Chondrocyte (in vitro differentiated cells): ENCODE data around the gene ITPRID2. TPM values are rescaled to one million over a fixed set of nuclear protein-coding genes. Genes with fewer than 3 reads are reported as not detected.

Experiments used
- DNase-seq: peaks from one replicate; pipeline ENCODE4 v3.0.0; 2021; ENCODE audit warnings: mixed read lengths, low spot score
- H3K27ac Mint-ChIP-seq: one replicate; pipeline ENCODE4 v1.8.0; 2021; ENCODE audit warnings: mild to moderate bottlenecking, moderate library complexity, mixed read lengths; ENCODE audit not compliant: unreplicated experiment
- H3K27me3 Mint-ChIP-seq: 2 replicates; pipeline ENCODE4 v1.8.0; 2021; ENCODE audit warnings: low read depth, mixed read lengths
- H3K36me3 Mint-ChIP-seq: 2 replicates; pipeline ENCODE4 v1.8.0; 2021; ENCODE audit warnings: low read depth, mixed read lengths
- H3K4me1 Mint-ChIP-seq: 2 replicates; pipeline ENCODE4 v1.8.0; 2021; ENCODE audit warnings: low read depth, mild to moderate bottlenecking, mixed read lengths
- H3K4me3 Mint-ChIP-seq: one replicate; pipeline ENCODE4 v1.8.0; 2021; ENCODE audit warnings: mild to moderate bottlenecking, moderate library complexity, mixed read lengths; ENCODE audit not compliant: unreplicated experiment
- H3K9me3 Mint-ChIP-seq: 2 replicates; pipeline ENCODE4 v1.8.0; 2021; ENCODE audit warnings: low read depth, mixed read lengths
- total RNA-seq: library from RNA; stranded (reverse); gene quantifications from 3 replicates; pipeline ENCODE4 v1.2.1, GENCODE V29; 2021
- TF ChIP-seq, protein P1 (sequence below): fragments of 200-600 bp; sonication (generic); IDR thresholded peaks from 2 replicates; pipeline ENCODE4 v1.5.0; 2021; ENCODE audit warnings: antibody characterized with exemption, mild to moderate bottlenecking, moderate library complexity

ITPRID2 gene
- total RNA-seq, 1 donor from 2014 or later, result 64.6 TPM

DNA sequence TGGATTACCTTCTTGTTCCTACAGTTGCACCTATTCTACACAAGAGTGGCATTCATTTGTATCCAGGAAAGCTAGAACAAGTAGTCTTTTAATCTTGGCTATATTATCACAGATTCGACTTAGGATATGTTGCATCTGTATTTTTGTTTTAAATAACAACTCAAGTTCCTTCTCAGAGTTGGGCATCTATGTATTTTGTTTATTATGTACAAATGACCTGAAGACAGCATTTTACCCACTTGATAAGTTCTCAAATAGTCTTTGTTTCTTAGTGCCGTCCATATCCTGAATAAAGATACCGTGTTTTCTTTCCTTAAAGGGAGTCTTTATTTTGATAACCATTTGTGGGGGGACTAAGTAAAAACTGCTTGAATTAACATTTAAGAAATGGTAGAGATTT, 2.9 kb downstream of the ITPRID2 start:
- Mint-ChIP-seq H3K36me3 (peaks cover 7% of the 10 kb centered on the region), H3K4me3 (peak overlapping the region; percentile 99), H3K27ac (peak overlapping the region; percentile 85), H3K9me3 (no peaks in the 10 kb centered on the region), H3K27me3 (no peaks in the 10 kb centered on the region), H3K4me1 (peaks cover 43% of the 10 kb centered on the region)
- TF ChIP-seq, protein P1, sequence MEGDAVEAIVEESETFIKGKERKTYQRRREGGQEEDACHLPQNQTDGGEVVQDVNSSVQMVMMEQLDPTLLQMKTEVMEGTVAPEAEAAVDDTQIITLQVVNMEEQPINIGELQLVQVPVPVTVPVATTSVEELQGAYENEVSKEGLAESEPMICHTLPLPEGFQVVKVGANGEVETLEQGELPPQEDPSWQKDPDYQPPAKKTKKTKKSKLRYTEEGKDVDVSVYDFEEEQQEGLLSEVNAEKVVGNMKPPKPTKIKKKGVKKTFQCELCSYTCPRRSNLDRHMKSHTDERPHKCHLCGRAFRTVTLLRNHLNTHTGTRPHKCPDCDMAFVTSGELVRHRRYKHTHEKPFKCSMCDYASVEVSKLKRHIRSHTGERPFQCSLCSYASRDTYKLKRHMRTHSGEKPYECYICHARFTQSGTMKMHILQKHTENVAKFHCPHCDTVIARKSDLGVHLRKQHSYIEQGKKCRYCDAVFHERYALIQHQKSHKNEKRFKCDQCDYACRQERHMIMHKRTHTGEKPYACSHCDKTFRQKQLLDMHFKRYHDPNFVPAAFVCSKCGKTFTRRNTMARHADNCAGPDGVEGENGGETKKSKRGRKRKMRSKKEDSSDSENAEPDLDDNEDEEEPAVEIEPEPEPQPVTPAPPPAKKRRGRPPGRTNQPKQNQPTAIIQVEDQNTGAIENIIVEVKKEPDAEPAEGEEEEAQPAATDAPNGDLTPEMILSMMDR, result no peak
- DNase-seq, result no peak

- Mint-ChIP-seq H3K4me1 (peaks cover 40% of the 10 kb centered on the region), H3K27ac (no peak overlapping the region), H3K4me3 (no peak overlapping the region)
Measured at GRCh38 chr2:181895818-181896217, 4.3 kb downstream of the ITPRID2 start.

GRCh38 chr2:181896286-181896685, 4.8 kb downstream of the ITPRID2 start:
- H3K4me3 Mint-ChIP-seq, result no peak overlapping the region
- H3K9me3 Mint-ChIP-seq, result no peaks in the 10 kb centered on the region

More at GRCh38 chr2:181895818-181896217, 4.3 kb downstream of the ITPRID2 start:
- no peaks in the 10 kb centered on the region for H3K9me3 Mint-ChIP-seq
- H3K27me3 Mint-ChIP-seq, result no peaks in the 10 kb centered on the region
- TF ChIP-seq, protein P1, result no peak
- DNase-seq, result no peak
- peaks cover 12% of the 10 kb centered on the region for H3K36me3 Mint-ChIP-seq

DNA sequence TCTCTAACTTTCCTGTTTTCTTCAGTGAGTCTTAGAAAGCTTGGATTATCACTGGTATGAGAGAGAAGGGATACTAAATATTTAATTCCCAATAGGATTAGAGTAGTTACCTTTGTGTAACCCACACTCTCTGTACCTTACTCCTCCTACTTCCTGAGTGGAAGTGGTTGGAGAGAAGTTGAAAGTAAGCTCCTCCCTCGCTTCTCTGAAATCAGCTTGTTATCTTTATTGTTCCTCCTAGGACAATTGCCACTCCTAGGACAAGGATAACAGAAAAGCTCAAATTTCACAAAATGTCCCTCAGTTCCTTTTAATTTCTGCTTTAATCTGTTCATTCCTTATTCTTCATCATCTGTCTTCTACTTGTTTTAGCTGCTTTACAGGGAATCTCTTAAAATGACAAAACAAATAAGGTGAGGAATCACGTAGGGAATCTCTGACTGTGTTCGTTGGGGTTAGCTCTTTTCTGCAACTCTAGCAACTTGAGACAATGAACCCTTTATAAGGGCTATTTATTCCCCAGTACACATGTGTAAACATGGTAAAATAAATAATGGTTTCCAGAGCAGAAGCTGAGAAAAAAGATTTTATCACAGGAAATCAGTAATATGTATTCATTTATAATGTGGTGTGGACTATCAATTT, 8.6 kb downstream of the ITPRID2 start:
- Mint-ChIP-seq H3K4me3 (no peak overlapping the region), H3K27ac (no peak overlapping the region), H3K36me3 (peaks cover 26% of the 10 kb centered on the region), H3K9me3 (no peaks in the 10 kb centered on the region), H3K27me3 (no peaks in the 10 kb centered on the region), H3K4me1 (peaks cover 30% of the 10 kb centered on the region)
- TF ChIP-seq, protein P1, result no peak
- no peak for DNase-seq

More at GRCh38 chr2:181896286-181896685, 4.8 kb downstream of the ITPRID2 start:
- Mint-ChIP-seq H3K4me1 (peaks cover 36% of the 10 kb centered on the region), H3K36me3 (peaks cover 15% of the 10 kb centered on the region), H3K27me3 (no peaks in the 10 kb centered on the region), H3K27ac (no peak overlapping the region)
- no peak for DNase-seq
- TF ChIP-seq, protein P1, result no peak

- Mint-ChIP-seq H3K9me3 (no peaks in the 10 kb centered on the region), H3K27me3 (no peaks in the 10 kb centered on the region), H3K4me1 (peaks cover 16% of the 10 kb centered on the region), H3K27ac (no peak overlapping the region), H3K36me3 (peaks cover 26% of the 10 kb centered on the region), H3K4me3 (no peak overlapping the region)
- DNase-seq, result no peak
- TF ChIP-seq, protein P1, result no peak
Measured at GRCh38 chr2:181902625-181903024, 11.1 kb downstream of the ITPRID2 start.
